Activated CD8-positive, alpha-beta T cell treated with anti-CD3 and anti-CD28 coated beads, Interleukin-2, amount 10 ng/mL, durations not matched to agents 7 days and 5 days (primary cell): ENCODE results near the gene KREMEN1. TPM values are rescaled to one million over a fixed set of nuclear protein-coding genes. Genes with fewer than 3 reads are reported as not detected.

Source experiments
- ATAC-seq: fragments of 150-1000 bp; cut with Tn5 transposase; one replicate; pipeline ENCODE4 v1.10.0; 2021; ENCODE audit warnings: moderate library complexity
- CTCF ChIA-PET: fragments of 350-600 bp; sonication (Branson Sonifier 250); formaldehyde crosslinking; loops from one replicate; lab custom pipeline; 2021; ENCODE audit warnings: antibody characterized with exemption; lab: Charles Lee
- POLR2A ChIA-PET: fragments of 350-600 bp; sonication (Branson Sonifier 250); formaldehyde crosslinking; loops from one replicate; lab custom pipeline; 2021; ENCODE audit warnings: antibody characterized with exemption; lab: Charles Lee
- DNase-seq: peaks from one replicate; pipeline ENCODE4 v3.0.0-alpha.2; 2020
- H3K27ac Mint-ChIP-seq: one replicate; pipeline ENCODE4 v1.8.0; 2021; ENCODE audit warnings: mild to moderate bottlenecking, mixed read lengths
- H3K27me3 Mint-ChIP-seq: one replicate; pipeline ENCODE4 v1.8.0; 2021; ENCODE audit warnings: low read depth, mixed read lengths
- H3K36me3 Mint-ChIP-seq: one replicate; pipeline ENCODE4 v1.8.0; 2021; ENCODE audit warnings: low read depth, mixed read lengths
- H3K4me1 Mint-ChIP-seq: one replicate; pipeline ENCODE4 v1.8.0; 2021; ENCODE audit warnings: low read depth, mixed read lengths
- H3K4me3 Mint-ChIP-seq: one replicate; pipeline ENCODE4 v1.8.0; 2021; ENCODE audit warnings: mild to moderate bottlenecking, mixed read lengths
- H3K9me3 Mint-ChIP-seq: one replicate; pipeline ENCODE4 v1.8.0; 2022; ENCODE audit warnings: mixed read lengths; ENCODE audit not compliant: insufficient read depth
- total RNA-seq, 2 experiments: library from RNA; stranded (reverse); gene quantifications; one replicate each; pipeline ENCODE4 v1.2.3, GENCODE V29; 2021

Gene KREMEN1
- total RNA-seq, 2 experiments from 2014 or later, result 0.16 TPM; not detected in 1

- no peaks in the 10 kb centered on the region for H3K4me1 Mint-ChIP-seq
- CTCF ChIA-PET, result interaction anchor here (0.7 kb wide), 1 partner anchor 150 kb away, joined by 3 read pairs; no protein-coding TSS in a partner anchor
- no peak overlapping the region for H3K4me3 Mint-ChIP-seq
- H3K36me3 Mint-ChIP-seq, result no peaks in the 10 kb centered on the region
- DNase-seq, result no peak
- H3K27me3 Mint-ChIP-seq, result peaks cover 23% of the 10 kb centered on the region
- POLR2A ChIA-PET, result no interaction called here
- no peak overlapping the region for H3K27ac Mint-ChIP-seq
- no peak for ATAC-seq
- H3K9me3 Mint-ChIP-seq, result no peaks in the 10 kb centered on the region
These were observed 22.6 kb downstream of the KREMEN1 start for GRCh38 chr22:29095459-29095858.

DNA sequence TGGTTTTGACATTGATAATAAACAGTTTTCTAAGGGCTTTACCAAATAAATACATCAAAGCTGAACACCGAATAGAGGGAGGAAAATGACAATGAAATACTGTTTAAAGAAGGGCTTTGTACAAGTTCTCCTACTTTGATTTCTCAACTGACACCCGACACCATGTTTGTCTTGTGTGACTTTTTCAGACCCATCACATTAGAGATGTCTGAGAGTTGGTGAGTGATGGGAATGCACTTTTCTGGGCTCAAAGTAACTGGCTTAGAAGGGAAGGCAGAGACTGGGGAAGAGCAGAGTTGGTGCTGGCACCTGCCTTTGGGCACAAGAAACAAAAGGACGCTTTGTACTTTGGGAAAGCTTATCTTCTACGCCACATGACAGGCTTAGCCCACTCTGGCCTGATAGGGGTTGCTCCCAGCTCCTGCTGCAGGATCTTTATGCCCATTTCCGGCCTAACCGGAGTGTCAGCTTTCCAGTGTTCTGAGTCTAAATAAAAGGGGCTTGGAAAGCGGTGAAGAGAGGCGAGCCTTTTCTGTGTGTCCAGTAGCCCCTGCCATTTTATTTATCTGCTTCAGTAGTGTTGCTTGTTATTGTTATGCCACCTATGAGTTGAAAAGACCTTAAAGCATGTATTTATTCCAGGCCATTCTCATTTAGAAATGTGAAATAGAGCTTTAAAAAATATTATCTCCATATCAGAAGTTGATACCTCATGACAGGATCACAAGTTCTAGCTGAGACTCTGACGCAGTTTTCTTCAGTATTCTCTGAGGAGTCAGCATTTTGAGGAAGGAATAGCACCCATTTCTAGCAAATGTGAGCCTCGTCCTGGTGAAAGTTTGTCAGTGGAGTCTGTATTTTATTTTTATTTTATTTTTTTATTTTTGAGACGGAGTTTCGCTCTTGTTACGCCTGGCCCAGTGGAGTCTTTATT, 24.2 kb downstream of the KREMEN1 start:
- H3K27ac Mint-ChIP-seq, result no peak overlapping the region
- H3K4me3 Mint-ChIP-seq, result no peak overlapping the region
- peaks cover 18% of the 10 kb centered on the region for H3K27me3 Mint-ChIP-seq
- DNase-seq (no peak), ATAC-seq (no peak)
- CTCF ChIA-PET, result no interaction called here
- no peaks in the 10 kb centered on the region for H3K4me1 Mint-ChIP-seq
- POLR2A ChIA-PET, result interaction anchor here (0.9 kb wide), 1 partner anchor 19 kb away, joined by 3 read pairs; no protein-coding TSS in a partner anchor
- H3K9me3 Mint-ChIP-seq, result no peaks in the 10 kb centered on the region
- H3K36me3 Mint-ChIP-seq, result no peaks in the 10 kb centered on the region

- H3K9me3 Mint-ChIP-seq, result no peaks in the 10 kb centered on the region
- H3K4me1 Mint-ChIP-seq, result no peaks in the 10 kb centered on the region
- no peak overlapping the region for H3K27ac Mint-ChIP-seq
- ChIA-PET POLR2A (no interaction called here), CTCF (no interaction called here)
- H3K27me3 Mint-ChIP-seq, result peaks cover 23% of the 10 kb centered on the region
- ATAC-seq, result no peak
- no peak for DNase-seq
- H3K4me3 Mint-ChIP-seq, result no peak overlapping the region
- H3K36me3 Mint-ChIP-seq, result no peaks in the 10 kb centered on the region
These were observed 25.5 kb downstream of the KREMEN1 start for GRCh38 chr22:29098296-29098695.

DNA sequence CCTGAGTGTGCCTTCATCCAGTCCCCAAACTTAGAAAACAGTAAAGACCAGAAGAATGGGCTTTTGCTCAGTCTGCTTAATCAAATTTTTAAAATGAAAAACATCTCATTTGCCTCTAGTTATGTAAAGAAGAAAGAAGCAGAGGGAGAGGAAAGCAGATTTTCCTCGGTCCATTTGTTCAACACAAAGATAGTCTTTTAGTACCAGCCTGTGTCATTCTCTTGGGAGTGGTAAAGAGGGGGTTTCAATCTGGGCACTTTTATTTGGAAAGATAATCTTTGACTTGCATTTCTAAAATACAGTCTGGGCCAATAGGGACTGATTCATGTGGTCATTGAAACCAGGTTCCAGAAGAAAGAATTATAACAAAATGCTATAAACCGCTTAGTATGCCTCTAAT, 29.5 kb downstream of the KREMEN1 start:
- DNase-seq (no peak), ATAC-seq (no peak)
- Mint-ChIP-seq H3K27ac (no peak overlapping the region), H3K36me3 (no peaks in the 10 kb centered on the region), H3K4me3 (no peak overlapping the region), H3K9me3 (no peaks in the 10 kb centered on the region), H3K27me3 (peaks cover 28% of the 10 kb centered on the region), H3K4me1 (no peaks in the 10 kb centered on the region)
- CTCF ChIA-PET, result no interaction called here
- POLR2A ChIA-PET, result no interaction called here

- ATAC-seq (no peak), DNase-seq (no peak)
- ChIA-PET POLR2A (no interaction called here), CTCF (no interaction called here)
- Mint-ChIP-seq H3K4me3 (no peak overlapping the region), H3K36me3 (no peaks in the 10 kb centered on the region), H3K4me1 (no peaks in the 10 kb centered on the region), H3K9me3 (no peaks in the 10 kb centered on the region), H3K27me3 (peaks cover 28% of the 10 kb centered on the region), H3K27ac (no peak overlapping the region)
These were observed 30.3 kb downstream of the KREMEN1 start for GRCh38 chr22:29103121-29103520.

DNA sequence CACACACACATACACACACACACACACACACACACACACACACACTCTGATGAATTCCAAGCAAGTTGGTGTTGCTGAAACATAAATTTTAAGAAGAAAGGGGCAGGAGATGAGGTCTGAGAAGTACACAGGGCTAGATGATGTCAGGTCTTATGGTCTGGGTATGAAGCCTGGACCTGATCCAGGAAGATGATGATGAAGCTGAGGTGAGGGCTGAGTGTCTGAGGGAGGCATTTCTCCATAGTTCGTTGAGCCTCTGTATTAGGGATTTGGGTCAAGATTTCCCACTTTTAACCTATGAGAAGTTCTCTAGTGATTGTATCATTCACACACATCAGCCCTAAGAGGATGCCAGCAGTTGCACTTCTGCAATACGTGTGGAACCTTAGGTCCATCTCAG, 32.6 kb downstream of the KREMEN1 start:
- Mint-ChIP-seq H3K27ac (no peak overlapping the region), H3K36me3 (no peaks in the 10 kb centered on the region), H3K9me3 (no peaks in the 10 kb centered on the region), H3K4me3 (no peak overlapping the region), H3K27me3 (peaks cover 30% of the 10 kb centered on the region), H3K4me1 (no peaks in the 10 kb centered on the region)
- DNase-seq (no peak), ATAC-seq (no peak)
- ChIA-PET CTCF (interaction anchor here (1.2 kb wide), 1 partner anchor 30 kb away, joined by 3 read pairs; no protein-coding TSS in a partner anchor), POLR2A (no interaction called here)

DNA sequence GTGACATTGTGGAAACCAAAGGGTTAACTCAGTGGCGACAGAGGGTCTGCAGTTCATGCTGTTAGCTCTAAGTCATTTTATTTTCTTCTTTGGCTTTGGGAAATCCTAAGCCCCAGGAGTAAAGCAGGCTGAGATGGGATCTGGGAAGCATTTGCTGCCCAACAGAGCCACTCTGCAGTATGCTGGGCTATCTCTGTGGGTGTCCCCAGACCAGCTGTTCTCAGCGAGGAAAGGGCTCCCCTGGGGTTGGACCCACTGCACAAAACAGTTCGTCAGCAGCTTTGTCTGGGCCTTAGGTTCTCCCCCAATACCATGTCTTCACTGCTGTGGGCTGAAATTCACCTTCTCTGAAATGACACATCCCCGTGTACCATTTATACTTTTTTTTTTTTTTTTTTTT, 34.0 kb downstream of the KREMEN1 start:
- H3K9me3 Mint-ChIP-seq, result no peaks in the 10 kb centered on the region
- no peaks in the 10 kb centered on the region for H3K36me3 Mint-ChIP-seq
- ChIA-PET CTCF (interaction anchor here (1.1 to 2.5 kb wide), 2 partner anchors 47 to 139 kb away, joined by 6 read pairs; no protein-coding TSS in a partner anchor), POLR2A (no interaction called here)
- peaks cover 34% of the 10 kb centered on the region for H3K27me3 Mint-ChIP-seq
- DNase-seq (no peak), ATAC-seq (no peak)
- no peaks in the 10 kb centered on the region for H3K4me1 Mint-ChIP-seq
- H3K4me3 Mint-ChIP-seq, result no peak overlapping the region
- H3K27ac Mint-ChIP-seq, result no peak overlapping the region

DNA sequence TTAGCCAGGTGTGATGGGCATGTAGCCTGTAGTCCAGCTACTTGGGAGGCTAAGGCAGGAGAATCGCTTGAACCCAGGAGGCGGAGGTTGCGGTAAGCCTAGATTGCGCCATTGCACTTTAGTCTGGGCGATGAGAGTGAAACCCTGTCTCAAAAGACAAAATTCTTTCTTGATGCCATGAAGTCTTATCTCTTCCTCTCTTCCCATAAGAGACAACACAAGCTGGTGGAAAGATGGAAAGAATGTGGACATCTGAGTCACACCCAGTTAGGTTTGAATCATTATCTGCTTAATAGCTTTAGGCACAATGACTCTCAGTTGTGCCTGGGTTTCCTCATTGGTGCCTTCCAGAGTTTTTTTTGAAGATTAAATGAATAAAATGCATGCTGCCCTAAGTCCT, 35.3 kb downstream of the KREMEN1 start:
- no peaks in the 10 kb centered on the region for H3K4me1 Mint-ChIP-seq
- H3K4me3 Mint-ChIP-seq, result no peak overlapping the region

DNA sequence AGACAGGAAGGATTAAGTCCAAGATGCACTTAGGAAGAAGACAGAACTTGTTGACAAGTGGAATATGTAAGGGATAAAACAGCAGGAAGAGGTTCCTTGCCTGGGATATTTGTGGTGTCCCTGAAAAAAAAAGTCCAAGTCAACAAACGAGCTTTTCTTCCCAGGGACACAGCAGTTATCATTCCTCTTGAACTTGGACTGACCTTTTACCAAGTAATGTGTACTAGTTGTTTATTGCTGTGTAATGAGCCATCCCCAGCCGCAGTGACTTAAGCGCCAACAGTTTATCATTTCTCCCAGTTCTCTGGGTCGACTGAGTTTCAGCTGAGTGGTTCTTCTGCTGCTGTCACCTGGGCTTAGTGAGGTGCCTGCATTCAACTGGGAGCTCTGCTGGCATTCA, 37.0 kb downstream of the KREMEN1 start:
- no peaks in the 10 kb centered on the region for H3K9me3 Mint-ChIP-seq
- H3K4me1 Mint-ChIP-seq, result peaks cover 1% of the 10 kb centered on the region
- peaks cover 26% of the 10 kb centered on the region for H3K27me3 Mint-ChIP-seq
- no peak overlapping the region for H3K27ac Mint-ChIP-seq
- H3K4me3 Mint-ChIP-seq, result no peak overlapping the region
- DNase-seq, result no peak
- no peaks in the 10 kb centered on the region for H3K36me3 Mint-ChIP-seq
- ChIA-PET POLR2A (no interaction called here), CTCF (no interaction called here)
- ATAC-seq, result no peak

More for the DNA sequence above, 35.3 kb downstream of the KREMEN1 start:
- no peak for ATAC-seq
- H3K36me3 Mint-ChIP-seq, result no peaks in the 10 kb centered on the region
- no peak overlapping the region for H3K27ac Mint-ChIP-seq
- peaks cover 26% of the 10 kb centered on the region for H3K27me3 Mint-ChIP-seq
- POLR2A ChIA-PET, result no interaction called here
- CTCF ChIA-PET, result interaction anchor here (2.5 kb wide), 1 partner anchor 137 kb away, joined by 6 read pairs; no protein-coding TSS in a partner anchor
- no peaks in the 10 kb centered on the region for H3K9me3 Mint-ChIP-seq
- DNase-seq, result no peak

- H3K36me3 Mint-ChIP-seq, result no peaks in the 10 kb centered on the region
- POLR2A ChIA-PET, result no interaction called here
- H3K27me3 Mint-ChIP-seq, result peaks cover 29% of the 10 kb centered on the region
- CTCF ChIA-PET, result no interaction called here
- ATAC-seq, result no peak
- no peak overlapping the region for H3K4me3 Mint-ChIP-seq
- no peaks in the 10 kb centered on the region for H3K9me3 Mint-ChIP-seq
- DNase-seq, result no peak
- peaks cover 9% of the 10 kb centered on the region for H3K4me1 Mint-ChIP-seq
- H3K27ac Mint-ChIP-seq, result no peak overlapping the region
These were observed 38.1 kb downstream of the KREMEN1 start for GRCh38 chr22:29110946-29111345.

DNA sequence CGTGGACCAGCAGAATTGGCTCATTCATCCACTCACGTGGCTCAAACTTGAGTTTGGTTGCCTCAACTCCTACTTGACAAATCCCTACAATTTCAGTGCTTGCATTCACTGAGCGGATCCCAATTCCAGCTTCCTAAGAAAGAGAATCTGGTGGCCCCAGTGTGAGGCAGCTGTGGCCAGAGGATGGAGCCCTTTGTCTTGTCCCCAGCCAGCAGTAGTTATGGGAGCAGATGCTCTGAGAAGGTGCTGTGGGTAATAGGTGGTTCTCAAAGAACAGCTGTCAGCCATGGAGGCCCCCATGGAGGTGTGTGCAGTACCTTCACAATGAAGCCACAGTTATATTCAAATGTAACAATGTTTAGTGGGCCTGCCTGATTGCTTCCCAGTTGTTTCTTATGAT, 39.3 kb downstream of the KREMEN1 start:
- DNase-seq, result no peak
- Mint-ChIP-seq H3K27ac (no peak overlapping the region), H3K36me3 (peaks cover 3% of the 10 kb centered on the region), H3K27me3 (peaks cover 26% of the 10 kb centered on the region), H3K9me3 (no peaks in the 10 kb centered on the region), H3K4me1 (peaks cover 19% of the 10 kb centered on the region), H3K4me3 (no peak overlapping the region)
- no peak for ATAC-seq
- ChIA-PET CTCF (interaction anchor here (1.1 kb wide), 1 partner anchor 42 kb away, joined by 3 read pairs; no protein-coding TSS in a partner anchor), POLR2A (interaction anchor here (0.6 kb wide), 1 partner anchor 29 kb away, joined by 4 read pairs; no protein-coding TSS in a partner anchor)

DNA sequence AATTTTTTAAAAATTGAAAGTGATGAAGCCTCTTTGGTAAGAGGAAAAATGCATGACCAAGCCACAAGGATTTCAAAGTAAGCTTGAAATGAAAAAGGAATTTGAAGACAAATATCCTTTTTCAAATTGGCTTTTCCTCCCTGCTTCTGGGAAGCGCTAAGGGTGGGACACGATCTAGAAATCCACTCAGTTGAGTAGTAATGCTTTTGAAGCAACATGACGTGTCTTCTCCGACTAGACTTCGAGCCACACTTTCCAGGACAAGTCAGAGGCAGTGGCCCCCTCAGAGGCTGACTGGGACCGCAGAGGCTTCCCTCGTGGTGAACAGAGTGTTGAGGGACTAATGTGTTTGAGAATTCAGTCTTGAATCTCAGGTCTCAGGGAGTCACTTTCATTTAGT, 39.8 kb downstream of the KREMEN1 start:
- peaks cover 20% of the 10 kb centered on the region for H3K4me1 Mint-ChIP-seq
- peaks cover 3% of the 10 kb centered on the region for H3K36me3 Mint-ChIP-seq
- ChIA-PET CTCF (interaction anchor here (1.1 kb wide), 1 partner anchor 42 kb away, joined by 3 read pairs; no protein-coding TSS in a partner anchor), POLR2A (interaction anchor here (0.6 kb wide), 1 partner anchor 30 kb away, joined by 4 read pairs; no protein-coding TSS in a partner anchor)
- no peaks in the 10 kb centered on the region for H3K9me3 Mint-ChIP-seq
- H3K4me3 Mint-ChIP-seq, result no peak overlapping the region
- DNase-seq (no peak), ATAC-seq (no peak)
- H3K27ac Mint-ChIP-seq, result no peak overlapping the region
- H3K27me3 Mint-ChIP-seq, result peaks cover 26% of the 10 kb centered on the region
